Right cardiac atrium (tissue), 5 donors: ENCODE results near the gene ICOS. TPM values are rescaled to one million over a fixed set of nuclear protein-coding genes. Genes with fewer than 3 reads are reported as not detected.

Experiments used
- ATAC-seq, 2 donors: fragments of 200-7000 bp; cut with Tn5 transposase; one replicate each; pipeline versions ENCODE4 v1.8.0 to v1.9.1; 2020; ENCODE audit warnings: moderate library complexity in 2 of 2, mild to moderate bottlenecking in 1 of 2
- DNase-seq, 3 donors: peaks; one replicate each; pipeline ENCODE4 v3.0.0-alpha.2; 2020
- H3K27ac ChIP-seq: one replicate; pipeline ENCODE4 v1.5.1; 2013; ENCODE audit warnings: mild to moderate bottlenecking, low read length, control low read depth, moderate library complexity
- H3K27me3 ChIP-seq: one replicate; pipeline ENCODE4 v1.6.1; 2013; ENCODE audit not compliant: control insufficient read depth, insufficient read depth
- H3K4me1 ChIP-seq: one replicate; pipeline ENCODE4 v1.6.1; 2013; ENCODE audit warnings: low read length; ENCODE audit not compliant: control insufficient read depth, insufficient read depth
- H3K4me3 ChIP-seq: one replicate; pipeline ENCODE4 v1.5.1; 2013; ENCODE audit warnings: low read length, control low read depth
- H3K9me3 ChIP-seq: one replicate; pipeline ENCODE4 v1.6.1; 2013; ENCODE audit warnings: low read length; ENCODE audit not compliant: control insufficient read depth
- WGBS: extraction: QIAGEN DNeasy Blood & Tissue Kit; methylation state at CpG from one replicate; pipeline ENCODE4 v1.1.7; 2013; 5-methylcytosine and 5-hydroxymethylcytosine counted together
- intact Hi-C, 4 donors: fragments of 100-400 bp; cut with DNase I; formaldehyde crosslinking; loops; one replicate each; pipeline versions ENCODE4 v1.11.0 to v1.14.0; 2022 to 2023
- long read RNA-seq, 4 donors: library from polyadenylated mRNA; unstranded; transcript quantifications; one replicate each; pipeline ENCODE4 v2.0.0, GENCODE V29; 2020 to 2021
- polyA plus RNA-seq: library from polyadenylated mRNA; stranded (reverse); fragments of 200-250 nt; gene quantifications from one replicate; pipeline ENCODE4 v1.2.3, GENCODE V29; 2013
- total RNA-seq, 4 donors: library from RNA; stranded (reverse); fragmentation: NEBNext Ultra II Directional; extraction: Animal tissue kit (Norgen Biotek cat#: 25700); gene quantifications; one replicate each; pipeline ENCODE4 v1.2.1, GENCODE V29; 2021
- donor health status: healthy with polysubstance abuse.
- donor health status: DM: no; HTN: yes; CAD: no.
- donor health status: DM: no; HTN: no; CAD: no.
- donor health status: DM: no; HTN: yes; CAD: no; lungs with severe emphysema.
- donor health status: DM: yes; HTN: yes; CAD: no.

The ICOS gene, protein sequence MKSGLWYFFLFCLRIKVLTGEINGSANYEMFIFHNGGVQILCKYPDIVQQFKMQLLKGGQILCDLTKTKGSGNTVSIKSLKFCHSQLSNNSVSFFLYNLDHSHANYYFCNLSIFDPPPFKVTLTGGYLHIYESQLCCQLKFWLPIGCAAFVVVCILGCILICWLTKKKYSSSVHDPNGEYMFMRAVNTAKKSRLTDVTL
- total RNA-seq (under 1 TPM in 2 of 4 donors, not detected in 2; 0.09 to 0.12 TPM), polyA plus RNA-seq (0.05 TPM)
- long read RNA-seq, donor 1 = 0 reads
- long read RNA-seq, donor 2 = 0 reads
- long read RNA-seq, donor 3 = 0 reads
- long read RNA-seq, donor 4 = 0 reads

DNA sequence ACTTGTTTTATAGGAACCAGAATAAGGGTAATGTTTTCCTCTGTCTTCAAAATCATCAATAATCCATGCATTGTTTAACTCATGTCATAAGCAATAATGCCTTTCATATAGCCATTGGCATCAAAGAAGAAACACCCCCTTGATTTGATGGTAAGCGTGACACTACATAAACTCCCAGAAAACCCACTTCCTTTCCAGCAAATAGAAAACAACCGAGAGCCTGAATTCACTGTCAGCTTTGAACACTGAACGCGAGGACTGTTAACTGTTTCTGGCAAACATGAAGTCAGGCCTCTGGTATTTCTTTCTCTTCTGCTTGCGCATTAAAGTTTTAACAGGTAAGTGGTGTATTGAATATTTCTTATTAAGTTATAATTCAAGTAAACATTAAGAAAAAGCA lies at the start of gene ICOS:
ICOS (plus strand) TSS at position 229 of the 400 bp plus-strand sequence; CDS start at position 281, 52 bp downstream.
- no peak within 1 kb of the TSS for H3K4me3 ChIP-seq
- DNase-seq (no peak), ATAC-seq (no peak)
- intact Hi-C loops = no loop called here
- no peaks in the 10 kb centered on the region for H3K4me1 ChIP-seq
- no peaks in the 10 kb centered on the region for H3K27me3 ChIP-seq
- WGBS = 60% methylated on average over 5 of the region's 5 CpGs
- H3K9me3 ChIP-seq = no peaks in the 10 kb centered on the region
- no peak within 1 kb of the TSS for H3K27ac ChIP-seq

DNA sequence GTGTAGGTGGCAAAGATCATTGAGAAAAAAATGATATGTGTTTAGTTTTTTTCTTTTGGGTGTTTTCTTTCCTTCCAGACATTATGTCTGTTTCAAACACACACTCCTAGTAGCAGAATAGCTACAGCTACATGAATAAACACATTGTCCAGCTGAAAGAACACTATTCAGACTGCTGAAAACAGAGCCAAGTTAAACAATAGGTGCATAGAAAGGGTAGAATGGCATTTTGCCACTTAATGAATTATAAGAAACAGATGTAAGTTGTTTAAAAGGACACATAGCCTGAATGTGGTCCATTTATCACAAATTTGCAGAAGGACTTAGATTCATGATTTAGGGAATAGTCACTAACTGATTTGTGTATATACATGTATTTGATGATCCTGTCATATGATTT lies 48.9 kb upstream of the ICOS start:
- H3K27me3 ChIP-seq = no peaks in the 10 kb centered on the region
- DNase-seq = no peak
- intact Hi-C loops = no loop called here
- H3K27ac ChIP-seq = no peak overlapping the region
- H3K4me1 ChIP-seq = no peaks in the 10 kb centered on the region
- H3K4me3 ChIP-seq = no peak overlapping the region
- H3K9me3 ChIP-seq = no peaks in the 10 kb centered on the region
- no peak for ATAC-seq

DNA sequence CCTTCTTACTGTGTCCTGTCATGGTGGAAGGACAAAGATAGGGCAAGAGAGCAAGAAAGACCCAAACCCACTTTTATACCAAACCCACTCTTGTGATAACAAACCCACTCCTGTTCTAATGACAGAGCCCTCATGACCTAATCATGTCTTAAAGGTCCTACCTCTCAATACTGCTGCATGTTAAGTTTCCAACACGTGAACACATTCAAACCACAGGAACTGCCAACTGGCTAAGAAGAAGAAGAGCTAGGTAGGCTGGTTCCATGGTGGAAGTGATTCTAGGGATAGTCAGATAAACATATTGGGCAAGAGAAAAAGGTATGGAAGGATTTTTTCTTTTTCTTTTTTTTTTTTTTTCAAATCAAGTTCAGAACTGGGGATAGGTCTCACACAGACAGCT lies 47.0 kb upstream of the ICOS start:
- DNase-seq (no peak), ATAC-seq (no peak)
- Histone ChIP-seq H3K4me1 (no peaks in the 10 kb centered on the region), H3K27me3 (no peaks in the 10 kb centered on the region), H3K27ac (no peak overlapping the region), H3K9me3 (no peaks in the 10 kb centered on the region), H3K4me3 (no peak overlapping the region)
- 93% methylated on average over 1 of the region's 1 CpG for WGBS
- intact Hi-C loops = no loop called here

DNA sequence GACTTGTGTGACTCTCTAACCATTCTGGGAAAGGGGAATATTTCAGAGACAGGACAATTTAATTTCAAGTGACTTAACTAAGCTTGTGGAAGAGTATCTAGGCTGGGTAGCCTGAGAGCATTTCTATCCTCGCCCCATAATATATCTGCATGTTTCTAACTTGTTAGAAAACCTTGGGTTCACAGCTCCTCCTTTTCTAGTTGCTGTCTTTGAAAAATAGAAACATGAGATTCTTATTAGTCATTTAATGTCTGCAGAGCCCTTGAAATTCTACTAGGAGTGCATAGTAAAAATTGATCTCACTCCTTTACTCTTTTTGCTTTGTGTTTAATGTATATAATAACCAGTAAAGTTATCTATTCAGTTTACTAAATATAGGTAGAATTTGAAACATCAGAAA lies 46.6 kb upstream of the ICOS start:
- Histone ChIP-seq H3K4me1 (no peaks in the 10 kb centered on the region), H3K27ac (no peak overlapping the region), H3K9me3 (no peaks in the 10 kb centered on the region), H3K4me3 (no peak overlapping the region), H3K27me3 (no peaks in the 10 kb centered on the region)
- DNase-seq (no peak), ATAC-seq (no peak)
- WGBS = 96% methylated on average over 1 of the region's 1 CpG
- intact Hi-C loops = no loop called here

DNA sequence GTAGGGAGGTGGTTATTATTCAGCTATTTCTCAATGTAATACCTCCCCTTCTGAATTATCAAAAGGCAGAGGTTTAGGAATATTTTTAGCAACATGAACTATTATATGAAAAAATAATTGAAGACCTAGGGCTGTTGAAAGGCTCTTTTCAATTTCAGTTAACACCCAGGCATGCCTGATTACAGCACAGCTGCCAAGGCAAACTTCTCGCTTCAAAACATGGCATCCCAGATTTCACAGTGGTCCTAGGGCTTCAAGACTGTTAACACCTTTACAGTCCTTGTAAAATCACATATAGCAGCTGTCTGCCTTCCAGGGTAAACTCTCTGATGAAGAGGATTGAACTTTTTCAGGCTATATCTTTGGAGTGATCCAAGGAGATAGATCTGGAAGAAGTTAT lies 45.8 kb upstream of the ICOS start:
- 64% methylated on average over 1 of the region's 1 CpG for WGBS

DNA sequence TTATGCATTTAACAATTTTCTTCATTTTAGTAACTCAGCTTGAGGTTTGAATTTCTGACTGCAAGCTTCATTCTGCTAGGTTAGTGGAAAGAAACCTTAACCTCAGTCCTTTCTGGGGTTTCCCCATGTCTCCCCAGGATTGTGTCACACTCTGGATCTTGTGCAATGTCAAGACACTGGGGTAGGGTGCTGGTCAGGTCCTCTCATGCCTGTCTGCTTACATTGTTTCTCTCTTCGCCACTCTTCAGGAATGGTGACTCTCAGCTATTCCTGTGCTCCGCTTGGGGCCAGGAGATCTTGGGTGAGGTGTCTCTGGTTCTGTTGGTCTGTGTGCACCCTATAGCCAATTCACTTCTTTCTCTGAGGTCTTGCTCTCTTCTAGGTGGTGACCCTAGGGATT lies 45.1 kb upstream of the ICOS start:
- H3K9me3 ChIP-seq = no peaks in the 10 kb centered on the region
- no peaks in the 10 kb centered on the region for H3K27me3 ChIP-seq
- no peaks in the 10 kb centered on the region for H3K4me1 ChIP-seq
- ATAC-seq = peak; percentile 28 to 53
- H3K27ac ChIP-seq = no peak overlapping the region
- WGBS = 91% methylated on average over 2 of the region's 2 CpGs
- no peak overlapping the region for H3K4me3 ChIP-seq
- DNase-seq = no peak
- intact Hi-C loops = no loop called here

More for the DNA sequence above, 45.8 kb upstream of the ICOS start:
- no peak for ATAC-seq
- Histone ChIP-seq H3K27ac (no peak overlapping the region), H3K4me3 (no peak overlapping the region), H3K9me3 (no peaks in the 10 kb centered on the region), H3K27me3 (no peaks in the 10 kb centered on the region), H3K4me1 (no peaks in the 10 kb centered on the region)
- intact Hi-C loops = no loop called here
- DNase-seq = no peak

DNA sequence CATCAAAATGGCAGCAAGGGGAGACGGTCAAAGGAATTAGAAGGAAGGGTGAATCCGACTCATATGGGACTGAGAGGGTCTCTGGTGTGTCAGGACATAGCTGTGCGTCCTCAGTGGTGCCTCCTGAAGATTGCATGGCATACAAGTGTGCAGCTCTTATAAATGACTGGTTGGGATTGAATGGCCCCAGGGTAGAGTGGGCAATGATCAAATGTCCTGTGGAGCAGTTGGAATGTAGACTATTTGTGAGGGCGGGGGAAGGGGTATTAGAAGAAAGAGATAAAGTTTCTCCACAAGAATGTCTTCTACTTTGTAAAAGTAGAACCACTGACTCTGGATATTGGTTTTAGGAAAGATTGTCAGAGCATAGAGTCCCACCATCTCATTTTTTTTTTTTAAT lies 44.4 kb upstream of the ICOS start:
- WGBS = 96% methylated on average over 4 of the region's 4 CpGs
- H3K4me1 ChIP-seq = no peaks in the 10 kb centered on the region
- no peaks in the 10 kb centered on the region for H3K9me3 ChIP-seq
- no peaks in the 10 kb centered on the region for H3K27me3 ChIP-seq
- ATAC-seq (no peak), DNase-seq (no peak)
- H3K27ac ChIP-seq = no peak overlapping the region
- no peak overlapping the region for H3K4me3 ChIP-seq
- intact Hi-C loops = no loop called here

DNA sequence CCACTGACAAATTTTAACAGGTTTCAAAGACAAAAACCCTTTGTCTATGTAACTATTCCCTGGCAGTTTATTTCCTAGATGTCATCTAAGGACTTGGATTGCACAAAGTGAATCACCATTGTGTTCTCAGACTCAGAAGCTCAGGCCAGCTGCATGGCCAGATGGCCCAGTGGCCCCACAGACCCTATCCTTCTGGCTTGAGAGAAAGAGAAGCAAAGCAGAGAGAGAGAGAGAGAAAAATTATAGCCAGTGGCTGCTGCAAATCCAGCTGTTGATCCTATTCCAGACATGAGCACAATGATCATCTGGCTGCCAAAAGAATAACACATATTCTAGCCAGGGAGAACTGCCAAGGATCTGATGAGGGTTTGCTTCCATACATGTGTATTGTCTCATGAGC lies 43.2 kb upstream of the ICOS start:
- DNase-seq (peak in 2 of 3 donors; percentile 64 to 65), ATAC-seq (peak; percentile 59 to 65)
- H3K4me1 ChIP-seq = no peaks in the 10 kb centered on the region
- no peak overlapping the region for H3K4me3 ChIP-seq
- no peaks in the 10 kb centered on the region for H3K9me3 ChIP-seq
- intact Hi-C loops = no loop called here
- H3K27ac ChIP-seq = no peak overlapping the region
- no peaks in the 10 kb centered on the region for H3K27me3 ChIP-seq

DNA sequence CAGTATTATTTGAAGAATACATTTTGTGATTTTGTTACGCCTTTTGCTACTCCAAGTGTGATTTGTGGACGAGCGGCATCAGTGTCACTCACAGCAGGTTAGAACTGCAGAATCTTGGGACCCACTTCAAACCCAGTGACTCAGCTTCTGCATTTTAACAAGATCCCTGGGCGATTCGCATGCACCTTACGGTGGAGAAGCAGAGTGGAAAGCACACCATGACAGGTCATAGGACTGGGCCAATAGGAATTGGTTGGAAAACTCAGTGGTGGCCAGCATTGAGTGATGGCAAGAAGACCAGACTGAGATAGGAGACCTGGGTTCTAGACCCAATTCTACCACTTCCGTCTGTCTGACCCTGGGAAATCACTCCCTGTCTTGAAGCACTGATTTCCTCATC lies 42.7 kb upstream of the ICOS start:
- Histone ChIP-seq H3K4me3 (no peak overlapping the region), H3K9me3 (no peaks in the 10 kb centered on the region), H3K27ac (no peak overlapping the region), H3K27me3 (no peaks in the 10 kb centered on the region), H3K4me1 (no peaks in the 10 kb centered on the region)
- no peak for DNase-seq
- intact Hi-C loops = no loop called here
- ATAC-seq = no peak
- 66% methylated on average over 7 of the region's 7 CpGs for WGBS

DNA sequence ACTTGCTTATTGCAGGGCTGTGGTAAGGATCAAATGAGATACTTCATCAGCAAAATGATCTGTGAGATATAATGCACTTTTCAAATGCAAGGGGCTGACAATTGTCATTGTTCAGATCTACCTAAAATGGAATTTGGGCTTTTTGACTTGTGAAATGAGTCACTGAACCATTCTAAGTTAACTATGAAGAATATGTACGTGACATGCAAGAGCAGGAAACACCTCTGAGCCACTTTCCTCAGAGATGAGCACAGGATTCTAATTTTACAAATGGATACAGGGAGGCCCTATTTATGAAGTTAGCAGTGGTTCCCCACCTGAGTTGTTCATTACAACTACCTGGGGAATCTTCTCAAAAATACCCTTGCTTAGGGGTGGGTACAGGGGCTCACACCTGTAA lies 42.3 kb upstream of the ICOS start:
- intact Hi-C loops = no loop called here
- no peaks in the 10 kb centered on the region for H3K4me1 ChIP-seq
- 92% methylated on average over 1 of the region's 1 CpG for WGBS
- H3K27me3 ChIP-seq = no peaks in the 10 kb centered on the region
- H3K27ac ChIP-seq = no peak overlapping the region
- ATAC-seq (no peak), DNase-seq (no peak)
- no peaks in the 10 kb centered on the region for H3K9me3 ChIP-seq
- no peak overlapping the region for H3K4me3 ChIP-seq

DNA sequence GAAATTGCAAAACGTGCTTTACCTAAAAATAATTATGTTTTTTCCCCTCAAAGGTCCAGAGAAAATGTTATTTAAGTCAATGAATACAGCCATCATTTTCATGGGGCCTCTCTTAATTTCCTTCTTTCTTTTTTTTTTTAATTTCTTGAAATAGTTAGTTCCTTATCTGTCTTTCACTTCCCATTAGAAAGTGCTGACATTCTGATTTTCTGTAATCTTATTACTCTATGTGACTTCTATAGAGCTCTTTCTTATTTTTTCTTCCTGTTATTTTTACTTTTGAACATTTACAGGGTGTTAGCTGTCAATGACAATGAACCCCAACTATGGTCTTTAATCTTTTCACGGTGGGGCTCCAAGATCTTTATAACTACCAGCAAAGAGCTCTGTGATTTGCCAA lies 39.0 kb upstream of the ICOS start:
- intact Hi-C loops = no loop called here
- Histone ChIP-seq H3K4me1 (no peaks in the 10 kb centered on the region), H3K9me3 (no peaks in the 10 kb centered on the region), H3K4me3 (no peak overlapping the region), H3K27ac (no peak overlapping the region), H3K27me3 (no peaks in the 10 kb centered on the region)
- DNase-seq = no peak
- peak in 1 of 2 donors; percentile 22 for ATAC-seq
- 27% methylated on average over 2 of the region's 2 CpGs for WGBS

DNA sequence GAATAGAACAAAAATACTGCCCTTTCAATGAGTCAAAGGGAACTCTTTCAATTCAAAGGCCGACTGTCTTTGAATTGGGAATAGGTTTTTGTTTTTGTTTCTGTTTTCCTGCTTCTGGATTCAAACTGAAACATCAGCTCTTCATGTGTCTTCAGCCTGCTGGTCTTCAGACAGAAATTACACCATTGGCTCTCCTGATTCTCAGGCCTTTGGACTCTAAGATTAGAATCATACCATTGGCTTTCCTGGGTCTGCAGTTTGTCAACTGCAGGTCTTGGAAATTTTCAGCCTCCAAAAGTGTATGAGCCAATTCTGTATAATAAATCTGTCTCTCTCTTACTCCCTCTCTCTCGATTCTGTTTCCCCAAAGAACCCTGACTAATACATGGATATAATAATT lies 37.9 kb upstream of the ICOS start:
- DNase-seq (no peak), ATAC-seq (no peak)
- Histone ChIP-seq H3K27ac (no peak overlapping the region), H3K27me3 (no peaks in the 10 kb centered on the region), H3K4me1 (no peaks in the 10 kb centered on the region), H3K9me3 (no peaks in the 10 kb centered on the region), H3K4me3 (no peak overlapping the region)
- 72% methylated on average over 2 of the region's 2 CpGs for WGBS
- intact Hi-C loops = no loop called here
